KBM-7 (cell line): ENCODE data around the gene MEDAG.

Experiments
- DNase-seq: peaks from one replicate; pipeline ENCODE4 v3.0.0-alpha.2; 2015
- in situ Hi-C: fragments of 300-500 bp; cut with MboI; formaldehyde crosslinking; loops from 2 replicates; pipeline ENCODE4 v1.14.3; 2020; ENCODE audit warnings: low sequenced_read_pairs, low pct_unique_long_range_greater_than_20kb, mixed read lengths

Gene MEDAG

DNA sequence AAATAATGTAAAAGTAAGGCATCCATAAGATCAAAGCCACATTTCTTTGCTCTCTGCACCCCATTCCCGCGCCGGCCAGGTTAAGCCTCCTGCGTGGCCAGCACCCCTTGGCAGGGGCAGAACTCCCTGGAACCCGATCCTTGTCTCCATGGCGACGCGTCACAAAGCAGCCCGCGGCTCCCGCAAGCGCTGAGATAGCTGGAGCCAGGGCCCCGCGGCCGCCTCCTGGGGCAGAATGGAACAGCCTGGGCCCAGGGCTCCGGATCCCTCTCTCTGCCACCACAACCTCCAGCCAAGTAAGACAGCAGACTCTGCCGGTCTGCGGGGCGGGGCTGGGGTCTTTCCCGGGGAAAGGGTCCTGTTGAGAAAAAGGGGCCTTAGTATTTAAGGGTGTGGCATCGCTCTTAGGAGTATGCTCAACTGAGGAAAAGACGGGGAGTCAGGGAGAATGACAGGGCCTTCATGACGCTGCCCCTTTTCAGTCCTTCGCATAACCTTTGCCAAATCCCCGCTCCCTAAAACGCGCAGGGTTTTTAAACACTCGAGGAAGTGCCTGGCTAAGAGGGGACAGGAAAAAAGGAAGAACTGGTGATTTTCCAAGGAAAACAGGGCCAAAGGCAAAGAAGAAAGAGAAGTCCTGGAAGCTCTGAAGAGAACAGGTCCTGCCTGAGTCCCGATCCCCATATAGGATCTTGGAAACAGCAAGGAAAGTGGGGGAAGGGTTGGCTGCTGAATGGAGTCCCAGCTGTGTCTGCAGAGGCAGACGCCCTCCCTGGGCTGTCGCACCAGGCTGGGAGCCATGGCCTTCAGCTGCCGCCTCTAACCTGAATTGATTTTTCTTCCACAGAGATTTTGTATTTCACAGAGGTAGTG is 26.6 kb downstream of the MEDAG start, which contains the start of gene TEX26:
TEX26 (plus strand) TSS at position 176 of the 873 bp plus-strand sequence; CDS start at position 236, 60 bp downstream.
- no peak for DNase-seq
- in situ Hi-C loops: no loop called here

DNA sequence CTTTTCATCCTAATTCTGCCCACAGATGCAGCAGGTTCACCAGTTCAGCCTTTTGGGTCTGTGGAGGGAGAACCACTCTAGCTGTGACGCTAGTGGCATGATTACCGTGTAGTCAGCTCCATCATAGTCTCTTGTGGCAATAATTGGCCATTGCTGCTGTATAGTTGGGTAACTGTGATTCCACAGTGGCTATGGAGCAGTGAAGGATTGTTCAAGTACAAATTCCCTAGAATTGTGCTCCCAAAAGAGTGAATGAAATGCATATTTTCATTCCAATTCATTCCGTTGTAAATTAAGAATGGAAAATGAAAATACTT is 27.2 kb downstream of the MEDAG start:
- in situ Hi-C loops: no loop called here

GRCh38 chr13:30934381-30934780 is 28.3 kb downstream of the MEDAG start:
- no peak for DNase-seq
- in situ Hi-C loops: no loop called here

More for the DNA sequence above, 27.2 kb downstream of the MEDAG start:
- DNase-seq: no peak

DNA sequence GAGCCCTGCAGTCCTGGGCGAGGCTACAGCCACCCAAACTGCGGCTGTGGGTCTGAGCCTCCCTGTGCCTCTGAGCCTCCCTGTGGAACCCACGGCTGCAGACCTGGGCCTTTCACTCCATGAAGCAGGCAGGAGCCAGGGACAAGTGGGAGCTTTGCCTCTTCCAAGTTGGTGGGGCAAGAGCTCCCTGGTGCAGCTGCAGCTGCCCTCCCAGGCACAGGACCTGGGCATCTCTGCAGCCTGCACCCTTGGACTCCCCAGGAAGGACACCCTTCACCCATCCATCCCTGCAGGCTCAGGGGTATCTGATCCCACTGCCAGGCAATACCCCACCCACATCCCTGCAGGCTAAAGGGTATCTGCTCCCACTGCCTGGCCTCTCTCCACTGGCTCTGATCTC is 28.7 kb downstream of the MEDAG start:
- no peak for DNase-seq

GRCh38 chr13:30936971-30937370 is 30.9 kb downstream of the MEDAG start:
- in situ Hi-C loops: no loop called here
- no peak for DNase-seq

More for the DNA sequence above, 28.7 kb downstream of the MEDAG start:
- in situ Hi-C loops: no loop called here

GRCh38 chr13:30943881-30944280 is 37.8 kb downstream of the MEDAG start:
- no peak for DNase-seq
- in situ Hi-C loops: no loop called here

DNA sequence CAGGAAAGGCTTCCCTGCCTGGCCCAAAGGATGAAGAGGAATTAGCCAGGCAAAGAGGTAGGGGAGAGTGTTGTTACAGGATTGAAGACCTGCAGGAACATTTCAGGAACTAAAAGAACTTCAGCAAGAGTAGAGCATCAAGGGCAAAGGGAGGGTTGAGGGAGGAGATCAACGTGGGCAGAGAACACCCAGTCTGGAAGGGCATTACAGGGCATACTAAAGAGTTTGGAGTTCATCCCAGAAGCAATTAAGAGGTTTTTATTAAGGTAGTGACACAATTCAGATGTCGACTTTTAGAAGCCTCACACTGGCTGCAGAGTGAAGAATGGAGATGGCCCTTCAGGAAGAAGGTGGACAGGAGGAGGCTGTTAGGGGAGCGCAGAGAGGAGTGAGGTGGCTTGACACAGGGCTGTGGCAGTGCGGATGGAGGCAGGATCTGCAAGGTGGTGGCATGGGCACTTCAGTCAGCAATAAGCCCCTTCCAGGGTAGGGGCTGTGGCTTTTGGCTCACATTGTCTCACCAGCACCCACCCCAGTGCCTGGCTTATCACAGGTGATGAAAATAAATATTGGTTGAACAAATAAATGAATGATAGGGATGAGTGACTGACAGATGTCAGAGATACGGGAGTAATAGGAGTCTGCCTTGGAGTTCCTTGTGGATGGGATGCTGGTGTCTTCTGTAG is 51.3 kb downstream of the MEDAG start:
- in situ Hi-C loops: no loop called here
- no peak for DNase-seq

DNA sequence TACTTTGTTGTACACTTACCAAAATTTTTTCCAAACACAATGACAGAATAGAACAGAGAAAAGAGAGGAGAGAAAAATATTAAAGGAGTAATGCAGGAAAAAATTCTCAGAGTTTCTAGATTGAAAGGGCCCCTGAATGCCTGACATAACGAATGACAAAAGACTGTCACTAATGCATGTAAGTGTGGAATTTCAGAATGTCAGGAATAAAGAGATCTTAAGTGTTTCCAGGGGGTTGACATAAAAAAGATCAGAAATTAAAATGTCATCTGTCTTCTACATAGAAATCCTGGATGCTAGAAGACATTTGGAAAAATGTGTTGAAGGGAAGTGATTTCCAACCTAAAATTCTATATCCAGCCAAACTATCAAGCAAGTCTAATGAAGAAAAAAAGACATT is 53.6 kb downstream of the MEDAG start:
- in situ Hi-C loops: no loop called here
- no peak for DNase-seq

GRCh38 chr13:30963791-30964190 is 57.7 kb downstream of the MEDAG start:
- in situ Hi-C loops: no loop called here
- no peak for DNase-seq

DNA sequence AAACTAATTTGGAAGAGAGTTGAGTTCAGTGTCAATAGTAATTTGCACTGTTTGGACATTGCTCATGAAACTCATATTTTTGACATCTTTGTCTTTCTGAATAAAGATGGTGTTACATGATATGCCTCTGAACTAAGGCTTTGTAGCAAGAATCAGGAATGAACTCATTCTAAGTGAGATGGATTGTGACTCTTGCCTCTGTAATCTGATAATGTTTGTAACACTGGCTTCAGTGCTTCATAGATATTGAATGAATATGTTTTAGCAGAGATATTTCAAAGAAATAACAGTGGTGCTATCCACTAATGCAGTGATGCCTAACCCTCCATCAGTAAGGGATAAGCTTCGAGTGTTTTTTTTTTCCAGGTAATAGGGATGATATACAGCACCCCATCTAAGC is 59.3 kb downstream of the MEDAG start:
- in situ Hi-C loops: no loop called here
- DNase-seq: no peak

DNA sequence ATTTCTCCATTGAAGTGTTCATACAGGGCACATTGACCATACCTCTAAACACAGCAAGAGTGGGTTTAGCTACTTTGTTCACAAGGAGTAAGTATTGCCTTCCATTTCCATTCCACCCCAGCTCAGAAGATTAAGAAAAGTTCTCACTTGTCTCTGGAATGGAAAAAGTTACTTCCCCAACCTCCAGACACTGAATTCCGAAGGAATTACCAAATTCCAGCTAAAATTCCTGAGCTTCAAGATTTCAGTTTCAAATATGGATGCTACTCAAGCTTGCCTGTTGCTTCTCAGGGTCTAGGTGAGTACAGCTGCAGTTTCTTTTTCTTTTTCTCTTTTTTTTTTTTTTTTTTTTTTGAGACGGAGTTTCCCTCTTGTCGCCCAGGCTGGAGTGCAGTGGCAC is 60.0 kb downstream of the MEDAG start:
- in situ Hi-C loops: no loop called here
- DNase-seq: no peak

- DNase-seq: no peak
- in situ Hi-C loops: no loop called here
These were observed 62.8 kb downstream of the MEDAG start for GRCh38 chr13:30968846-30969245.

GRCh38 chr13:30971575-30971974 is 65.5 kb downstream of the MEDAG start:
- in situ Hi-C loops: no loop called here
- DNase-seq: no peak

GRCh38 chr13:30972888-30973377 is 66.9 kb downstream of the MEDAG start:
- in situ Hi-C loops: no loop called here
- DNase-seq: no peak

DNA sequence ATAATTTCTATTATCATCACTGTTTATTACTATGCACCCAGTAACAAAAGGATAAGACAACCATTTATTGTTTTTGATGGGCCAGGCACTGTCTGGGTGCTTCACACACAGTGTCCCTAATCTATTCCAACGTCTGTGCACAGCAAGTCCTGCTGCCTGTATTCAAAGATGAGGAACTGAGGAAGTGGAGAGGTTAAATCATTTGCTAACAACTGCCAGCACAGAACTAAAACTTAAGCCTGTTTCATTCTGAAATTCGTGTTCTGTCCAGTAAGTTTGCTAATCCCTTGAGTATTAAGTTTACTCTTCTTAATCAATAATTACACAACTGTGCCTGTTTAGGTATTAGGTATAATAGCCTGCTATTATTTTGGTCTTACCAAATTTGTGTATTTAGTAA is 68.3 kb downstream of the MEDAG start:
- in situ Hi-C loops: no loop called here
- no peak for DNase-seq
